ENCODE results near the gene OAS3.

The OAS3 gene

GRCh38 chr12:113000433-113000832, 62.2 kb downstream of the OAS3 start:
- TF ChIP-seq CTCF (IDR thresholded peaks at IDR 0.05; ENCODE audit: low read depth, low read length, missing control alignments), result no peak
- no peak for DNase-seq (ENCODE audit: extremely low read depth, low read depth)
- H3K4me3 ChIP-seq (replicated peaks; ENCODE audit: low read depth, low read length), result no peak overlapping the region

DNA sequence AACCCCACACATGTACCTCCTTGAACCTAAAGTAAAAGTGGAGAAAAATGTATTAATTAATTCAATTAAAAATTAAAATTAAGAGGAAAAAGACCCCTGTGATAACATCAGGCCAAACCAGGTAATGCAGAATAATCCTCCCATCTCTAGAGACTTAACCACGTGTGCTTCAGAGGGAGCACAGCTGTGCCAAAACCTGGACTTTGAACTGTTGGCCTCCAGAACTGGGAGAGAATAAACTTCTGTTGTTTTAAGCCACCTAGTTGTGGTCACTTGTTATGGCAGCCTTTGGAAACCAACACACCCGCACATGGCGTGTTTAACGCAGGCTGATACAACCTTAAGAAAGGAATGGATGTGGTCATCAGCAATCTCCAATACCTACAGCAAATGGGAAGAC, 63.9 kb downstream of the OAS3 start:
- DNase-seq (ENCODE audit: extremely low read depth, low read depth), result no peak
- H3K4me3 ChIP-seq (replicated peaks; ENCODE audit: low read depth, low read length), result no peak overlapping the region
- TF ChIP-seq CTCF (IDR thresholded peaks at IDR 0.05; ENCODE audit: low read depth, low read length, missing control alignments), result no peak

GRCh38 chr12:113002676-113003075, 64.4 kb downstream of the OAS3 start:
- no peak for TF ChIP-seq CTCF (IDR thresholded peaks at IDR 0.05; ENCODE audit: low read depth, low read length, missing control alignments)
- H3K4me3 ChIP-seq (replicated peaks; ENCODE audit: low read depth, low read length), result no peak overlapping the region
- DNase-seq (ENCODE audit: extremely low read depth, low read depth), result no peak

- no peak overlapping the region for H3K4me3 ChIP-seq (replicated peaks; ENCODE audit: low read depth, low read length)
These were observed 65.4 kb downstream of the OAS3 start for GRCh38 chr12:113003636-113004035.

DNA sequence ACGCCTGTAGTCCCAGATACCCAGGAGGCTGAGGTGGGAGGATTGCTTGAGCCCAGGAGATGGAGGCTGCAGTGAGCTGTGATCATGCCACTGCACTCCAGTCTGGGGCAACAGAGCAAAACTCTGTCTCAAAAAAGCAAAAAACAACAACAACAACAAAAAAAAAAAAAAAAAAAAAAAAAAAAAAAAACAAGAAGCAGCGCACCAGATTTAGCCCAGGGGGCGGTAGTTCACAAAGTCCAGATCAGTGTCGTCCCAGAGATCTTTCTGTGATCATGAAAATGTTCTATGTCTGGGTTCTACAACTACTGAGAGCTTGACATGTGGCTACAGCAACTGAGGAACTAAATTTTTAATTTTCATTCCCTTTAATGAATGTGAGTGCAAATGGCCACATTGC, 67.5 kb downstream of the OAS3 start:
- no peak for DNase-seq (ENCODE audit: extremely low read depth, low read depth)
- TF ChIP-seq CTCF (IDR thresholded peaks at IDR 0.05; ENCODE audit: low read depth, low read length, missing control alignments), result peak; percentile 42
- H3K4me3 ChIP-seq (replicated peaks; ENCODE audit: low read depth, low read length), result no peak overlapping the region

More at GRCh38 chr12:113003636-113004035, 65.4 kb downstream of the OAS3 start:
- TF ChIP-seq CTCF (IDR thresholded peaks at IDR 0.05; ENCODE audit: low read depth, low read length, missing control alignments), result no peak
- DNase-seq (ENCODE audit: extremely low read depth, low read depth), result no peak

DNA sequence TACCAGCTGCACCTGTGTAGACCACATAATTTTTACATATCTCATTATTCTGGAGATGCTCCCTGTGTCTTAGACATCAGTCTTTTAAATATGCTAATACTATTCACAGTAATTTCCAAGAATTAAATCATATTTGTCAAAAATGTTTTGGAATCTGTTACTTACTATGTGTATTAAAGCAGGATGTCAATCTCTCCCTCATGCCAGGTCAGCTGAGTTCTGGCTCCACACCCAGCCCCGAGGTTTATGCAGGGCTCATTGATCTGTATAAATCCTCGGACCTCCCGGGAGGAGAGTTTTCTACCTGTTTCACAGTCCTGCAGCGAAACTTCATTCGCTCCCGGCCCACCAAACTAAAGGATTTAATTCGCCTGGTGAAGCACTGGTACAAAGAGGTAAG, 67.9 kb downstream of the OAS3 start:
- no peak overlapping the region for H3K4me3 ChIP-seq (replicated peaks; ENCODE audit: low read depth, low read length)
- DNase-seq (ENCODE audit: extremely low read depth, low read depth), result no peak
- no peak for TF ChIP-seq CTCF (IDR thresholded peaks at IDR 0.05; ENCODE audit: low read depth, low read length, missing control alignments)

DNA sequence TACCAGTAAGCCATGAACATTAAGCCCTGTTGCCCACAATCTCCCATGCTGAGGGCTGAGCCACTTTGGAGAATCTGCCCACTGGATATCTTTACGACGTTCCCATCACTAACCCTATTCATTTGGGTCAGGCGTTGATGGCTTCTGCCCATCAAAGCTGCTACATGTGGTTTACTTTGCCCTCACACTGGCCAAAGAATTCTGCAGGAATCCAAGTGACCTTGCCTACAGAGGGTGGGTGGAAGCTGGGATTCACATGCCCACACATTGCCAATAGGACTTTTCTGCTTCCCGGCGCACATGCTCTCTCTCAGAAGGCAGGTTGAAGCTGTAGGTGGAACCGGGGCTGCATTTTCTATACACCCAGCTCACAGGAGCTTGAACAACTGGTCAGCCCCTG, 68.4 kb downstream of the OAS3 start:
- TF ChIP-seq CTCF (IDR thresholded peaks at IDR 0.05; ENCODE audit: low read depth, low read length, missing control alignments), result no peak
- no peak overlapping the region for H3K4me3 ChIP-seq (replicated peaks; ENCODE audit: low read depth, low read length)

More for the DNA sequence above, 68.4 kb downstream of the OAS3 start:
- no peak for DNase-seq (ENCODE audit: extremely low read depth, low read depth)
